Smooth muscle cell (in vitro differentiated cells): ENCODE data around the gene EOLA1. TPM values are rescaled to one million over a fixed set of nuclear protein-coding genes. Genes with fewer than 3 reads are reported as not detected.
"Not testable (repeated sequence)": the region's sequence is repeated elsewhere in the genome, so short reads cannot be mapped to it uniquely, and the experiment has no call there.

Experiments
- DNase-seq: peaks from one replicate; lab custom pipeline; 2025; ENCODE audit not compliant: unreplicated experiment; lab: John Stamatoyannopoulos, UW
- H2AFZ ChIP-seq: fragments of 200-600 bp; sonication (generic); 2 replicates; pipeline ENCODE4 v1.6.0; 2016; ENCODE audit warnings: antibody characterized with exemption, low read depth, mild to moderate bottlenecking
- H3F3A ChIP-seq: fragments of 200-600 bp; sonication (generic); 2 replicates; pipeline ENCODE4 v1.6.0; 2017; ENCODE audit warnings: antibody characterized with exemption, low read depth
- H3K27ac ChIP-seq: fragments of 200-600 bp; sonication (generic); 2 replicates; pipeline ENCODE4 v1.5.1; 2016; ENCODE audit warnings: low read depth, mild to moderate bottlenecking
- H3K27me3 ChIP-seq: fragments of 200-600 bp; sonication (generic); 2 replicates; pipeline ENCODE4 v1.6.1; 2016; ENCODE audit warnings: low read depth, mild to moderate bottlenecking
- H3K36me3 ChIP-seq: fragments of 200-600 bp; sonication (generic); 2 replicates; pipeline ENCODE4 v1.5.1; 2016; ENCODE audit warnings: low read depth
- H3K4me1 ChIP-seq: fragments of 200-600 bp; sonication (generic); 2 replicates; pipeline ENCODE4 v1.5.1; 2016; ENCODE audit warnings: low read depth
- H3K4me2 ChIP-seq: fragments of 200-600 bp; sonication (generic); 2 replicates; pipeline ENCODE4 v1.6.0; 2016; ENCODE audit warnings: mild to moderate bottlenecking
- H3K4me3 ChIP-seq: fragments of 200-600 bp; sonication (generic); 2 replicates; pipeline ENCODE4 v1.5.1; 2016; ENCODE audit warnings: mild to moderate bottlenecking
- H3K79me2 ChIP-seq: fragments of 200-600 bp; sonication (generic); 2 replicates; pipeline ENCODE4 v1.6.0; 2016; ENCODE audit warnings: low read depth, mild to moderate bottlenecking
- H3K9ac ChIP-seq: fragments of 200-600 bp; sonication (generic); 2 replicates; pipeline ENCODE4 v1.6.0; 2016; ENCODE audit warnings: low read depth
- H3K9me3 ChIP-seq: fragments of 200-600 bp; sonication (generic); replicated peaks from 2 replicates; pipeline ENCODE4 v1.5.1; 2016; ENCODE audit warnings: low read depth
- H4K20me1 ChIP-seq: fragments of 200-600 bp; sonication (generic); 2 replicates; pipeline ENCODE4 v1.6.0; 2016; ENCODE audit warnings: low read depth
- WGBS: methylation state at CpG from one replicate; pipeline ENCODE4 v1.1.7; 2016; ENCODE audit warnings: low lambda C conversion rate; 5-methylcytosine and 5-hydroxymethylcytosine counted together
- polyA plus RNA-seq: library from polyadenylated mRNA; unstranded; fragments of >200 nt; fragmentation: Nextera tagmentation; extraction: Ambion mirVana; gene quantifications from 2 replicates; pipeline ENCODE4 v1.2.1, GENCODE V29; 2016
- total RNA-seq: library from RNA; depleted of rRNA; stranded (reverse); fragments of >200 nt; gene quantifications from 2 replicates; pipeline ENCODE4 v1.2.3, GENCODE V29; 2014

The EOLA1 gene
- total and polyA plus RNA-seq, 2 experiments from 2014 or later = 9.6 to 15.9 TPM

DNA sequence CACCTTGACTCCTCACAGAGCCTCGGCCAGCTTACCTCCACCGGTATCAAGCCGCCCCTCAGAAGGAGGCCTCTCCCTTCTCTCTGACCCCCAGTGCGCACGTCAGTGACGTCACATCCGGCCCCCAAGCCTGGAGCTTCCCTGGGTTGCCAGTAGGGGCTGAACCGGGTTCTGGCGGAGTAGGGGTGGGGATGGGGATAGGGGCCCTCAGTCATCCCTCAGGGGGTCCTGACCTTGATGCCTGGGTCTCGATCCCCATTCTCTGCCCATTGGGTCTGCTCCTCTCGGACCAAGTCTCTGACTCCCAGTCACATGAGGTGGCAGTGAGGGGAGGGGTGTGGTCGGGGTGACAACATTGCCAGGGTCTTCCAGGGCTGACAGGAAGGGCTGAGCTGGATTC, 46.5 kb downstream of the EOLA1 start, which contains the start of gene MAGEA9B:
Gene MAGEA9B (minus strand): TSS at position 101 of the 400 bp plus-strand sequence. CDS start 4,280 bp downstream, outside the sequence.
- H2AFZ ChIP-seq, H3K27ac ChIP-seq, H3K4me1 ChIP-seq, H3K9me3 ChIP-seq, H3K27me3 ChIP-seq, H3K9ac ChIP-seq, H3K4me2 ChIP-seq, H3K4me3 ChIP-seq, H4K20me1 ChIP-seq, H3K36me3 ChIP-seq, H3F3A ChIP-seq, H3K79me2 ChIP-seq, DNase-seq: not testable (repeated sequence)
- no CpG with 5 or more reads among the region's 12 CpGs for WGBS

DNA sequence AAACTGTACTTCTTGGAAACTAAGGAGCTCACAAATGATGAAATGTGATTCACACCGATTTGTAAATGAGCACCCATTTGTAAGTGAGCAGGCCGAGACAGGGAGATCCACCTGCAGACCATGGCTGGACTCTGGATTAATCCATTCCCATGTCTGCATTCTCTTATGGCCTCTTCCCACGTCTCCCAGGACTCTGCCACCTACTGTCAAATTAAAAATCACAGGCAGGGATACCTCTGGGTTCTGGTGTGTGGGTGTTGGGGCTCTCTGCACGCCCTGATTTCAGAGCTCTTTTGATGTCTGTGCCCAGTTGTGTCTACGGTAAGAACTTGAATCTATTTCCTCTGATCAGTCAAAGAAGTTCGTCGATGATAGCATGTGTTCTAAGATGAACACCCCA, 50.2 kb downstream of the EOLA1 start:
- no CpG with 5 or more reads among the region's 7 CpGs for WGBS
- not testable (repeated sequence) for H3K9me3 ChIP-seq, DNase-seq, H2AFZ ChIP-seq, H4K20me1 ChIP-seq, H3K4me1 ChIP-seq, H3K79me2 ChIP-seq, H3K27me3 ChIP-seq, H3K36me3 ChIP-seq, H3K9ac ChIP-seq, H3F3A ChIP-seq, H3K4me3 ChIP-seq, H3K27ac ChIP-seq, H3K4me2 ChIP-seq

- H3F3A ChIP-seq, H3K9me3 ChIP-seq, H3K36me3 ChIP-seq, H3K79me2 ChIP-seq, H2AFZ ChIP-seq, H3K4me2 ChIP-seq, DNase-seq, H3K27me3 ChIP-seq, H3K4me3 ChIP-seq, H3K4me1 ChIP-seq, H3K27ac ChIP-seq, H3K9ac ChIP-seq, H4K20me1 ChIP-seq: not testable (repeated sequence)
- no CpG with 5 or more reads among the region's 17 CpGs for WGBS
Observed at GRCh38 chrX:149595214-149595613, 54.4 kb downstream of the EOLA1 start, which contains the start of gene HSFX2. Gene HSFX2, minus strand, starts transcription at chrX:149595314. Its CDS starts 614 bp downstream, at chrX:149594700.

GRCh38 chrX:149595943-149596342, 55.1 kb downstream of the EOLA1 start:
- not testable (repeated sequence) for DNase-seq, H3F3A ChIP-seq, H4K20me1 ChIP-seq, H3K9me3 ChIP-seq, H3K27me3 ChIP-seq, H3K4me2 ChIP-seq, H2AFZ ChIP-seq, H3K4me3 ChIP-seq, H3K27ac ChIP-seq, H3K79me2 ChIP-seq, H3K9ac ChIP-seq, H3K36me3 ChIP-seq, H3K4me1 ChIP-seq
- WGBS = no CpG with 5 or more reads among the region's 7 CpGs

Other genes with a start within 250 kb of the EOLA1 start
- 96.8 and 111 TPM in 2 replicates for gene IDS, start 35.7 kb upstream of the EOLA1 start, total RNA-seq
- 70.5 and 102 TPM in 2 replicates for gene IDS, start 35.7 kb upstream of the EOLA1 start, polyA plus RNA-seq
- gene HSFX3, start 8.9 kb downstream of the EOLA1 start, total RNA-seq = not detected in 2 replicates
- gene HSFX3, start 8.9 kb downstream of the EOLA1 start, polyA plus RNA-seq = not detected in 2 replicates
- gene MAGEA9B, start 46.4 kb downstream of the EOLA1 start, total RNA-seq = not detected in 2 replicates
- not detected in 2 replicates for gene MAGEA9B, start 46.4 kb downstream of the EOLA1 start, polyA plus RNA-seq
- gene HSFX2, start 54.3 kb downstream of the EOLA1 start, total RNA-seq = 0.63 TPM in 1 of 2 replicates, not detected in the other
- gene HSFX2, start 54.3 kb downstream of the EOLA1 start, polyA plus RNA-seq = 0.38 TPM in 1 of 2 replicates, not detected in the other
- 33.1 and 33.4 TPM in 2 replicates for gene TMEM185A, start 90.8 kb downstream of the EOLA1 start, total RNA-seq
- 38.6 and 39.7 TPM in 2 replicates for gene TMEM185A, start 90.8 kb downstream of the EOLA1 start, polyA plus RNA-seq
- gene MAGEA11, start 171.0 kb downstream of the EOLA1 start, total RNA-seq = not detected in 2 replicates
- not detected in 2 replicates for gene MAGEA11, start 171.0 kb downstream of the EOLA1 start, polyA plus RNA-seq
- 0.31 and 1.7 TPM in 2 replicates for gene HSFX1, start 233.1 kb downstream of the EOLA1 start, total RNA-seq
- gene HSFX1, start 233.1 kb downstream of the EOLA1 start, polyA plus RNA-seq = 1.1 TPM in 2 replicates
- not detected in 2 replicates for gene MAGEA9, start 240.9 kb downstream of the EOLA1 start, total RNA-seq
- gene MAGEA9, start 240.9 kb downstream of the EOLA1 start, polyA plus RNA-seq = not detected in 2 replicates